ENCODE data around the gene RHOG.
"Not testable (repeated sequence)": the region's sequence is repeated elsewhere in the genome, so short reads cannot be mapped to it uniquely, and the experiment has no call there.

- TF ChIP-seq CTCF, POLR2A (IDR thresholded peaks at IDR 0.05): not testable (repeated sequence)
Observed at GRCh38 chr11:3794387-3794786, 46.4 kb downstream of the RHOG start.
